HUES6 (cell line): Measurements from ENCODE around the gene MCTP2.

Experiments used
- H3K27ac ChIP-seq: 2 replicates; pipeline ENCODE4 v1.7.0; 2013; ENCODE audit warnings: low read depth, mild to moderate bottlenecking, low read length, inconsistent platforms
- H3K27me3 ChIP-seq: 2 replicates; pipeline ENCODE4 v1.6.1; 2013; ENCODE audit warnings: low read length; ENCODE audit not compliant: control insufficient read depth, insufficient read depth
- H3K36me3 ChIP-seq: 2 replicates; pipeline ENCODE4 v1.6.1; 2013; ENCODE audit warnings: low read length; ENCODE audit not compliant: control insufficient read depth, insufficient read depth
- H3K4me1 ChIP-seq: 2 replicates; pipeline ENCODE4 v1.6.1; 2013; ENCODE audit warnings: low read length; ENCODE audit not compliant: control insufficient read depth, insufficient read depth
- H3K4me3 ChIP-seq: 2 replicates; pipeline ENCODE4 v1.5.1; 2013; ENCODE audit warnings: low read depth, low read length
- H3K9ac ChIP-seq: one replicate; pipeline ENCODE4 v1.6.1; 2013; ENCODE audit warnings: mild to moderate bottlenecking, low read length
- H3K9me3 ChIP-seq: 2 replicates; pipeline ENCODE4 v1.6.1; 2013; ENCODE audit warnings: low read depth, low read length; ENCODE audit not compliant: control insufficient read depth, insufficient read depth

MCTP2 gene

DNA sequence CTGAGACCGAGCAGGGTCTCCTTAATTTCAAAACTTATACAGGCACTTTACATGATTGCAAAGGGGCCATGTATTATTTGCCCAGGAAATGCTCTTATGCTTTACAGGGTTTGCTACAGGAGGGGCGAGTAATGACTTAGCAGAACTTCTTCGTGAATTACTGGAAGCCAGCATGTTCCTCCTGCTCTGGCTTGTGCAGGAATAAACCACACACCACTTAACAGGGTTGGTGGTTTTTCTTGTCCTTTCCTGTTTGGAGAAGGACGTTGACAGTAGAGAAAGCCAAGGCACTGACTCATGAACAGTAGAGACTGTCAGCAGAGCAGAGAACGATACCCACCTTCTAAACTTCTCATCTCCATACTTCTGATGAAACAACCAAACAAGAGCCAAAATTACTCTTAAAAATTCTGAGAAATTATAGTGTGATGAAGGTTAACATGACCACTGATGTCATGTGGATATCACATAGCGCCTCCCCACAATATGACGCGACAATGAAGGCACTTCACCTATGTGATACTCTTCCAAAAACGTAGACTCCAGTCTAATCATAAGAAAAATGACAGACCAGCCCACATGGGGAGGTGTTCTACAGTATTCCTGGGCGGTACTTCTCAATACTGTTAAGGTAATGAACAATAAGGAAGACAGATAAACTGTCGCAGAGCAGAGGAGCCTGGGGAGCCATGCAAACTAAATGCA is 24.7 kb upstream of the MCTP2 start:
- Histone ChIP-seq H3K27me3 (no peaks in the 10 kb centered on the region), H3K27ac (no peak overlapping the region), H3K9me3 (no peaks in the 10 kb centered on the region), H3K4me1 (no peaks in the 10 kb centered on the region), H3K9ac (no peak overlapping the region), H3K36me3 (no peaks in the 10 kb centered on the region), H3K4me3 (no peak overlapping the region)

DNA sequence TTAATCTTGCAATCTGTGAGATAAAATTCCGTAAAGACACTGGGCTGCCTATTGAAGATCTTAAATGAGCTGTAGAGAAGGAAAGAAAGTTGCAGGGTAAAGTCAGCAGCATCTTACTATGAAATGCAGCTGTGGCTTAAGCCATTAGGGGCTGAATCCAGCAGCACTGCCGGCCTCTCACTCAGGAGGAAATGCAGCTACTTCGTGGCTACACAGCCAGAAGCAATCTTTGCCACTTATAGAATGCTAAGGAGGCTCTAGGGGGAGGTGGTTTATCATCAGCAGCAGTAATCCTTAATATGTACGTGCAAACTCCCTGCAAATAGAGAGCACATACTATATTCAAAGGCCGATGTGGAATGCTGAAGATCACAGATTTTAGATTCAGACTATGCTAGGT is 19.1 kb upstream of the MCTP2 start:
- Histone ChIP-seq H3K36me3 (no peaks in the 10 kb centered on the region), H3K27me3 (no peaks in the 10 kb centered on the region), H3K9me3 (no peaks in the 10 kb centered on the region), H3K27ac (no peak overlapping the region), H3K9ac (no peak overlapping the region), H3K4me3 (no peak overlapping the region), H3K4me1 (no peaks in the 10 kb centered on the region)

GRCh38 chr15:94225616-94226015 is 5.7 kb upstream of the MCTP2 start:
- H3K4me1 ChIP-seq = peaks cover 6% of the 10 kb centered on the region; the same call in 1 of the 2 replicates
- H3K9ac ChIP-seq = no peak overlapping the region
- no peaks in the 10 kb centered on the region for H3K36me3 ChIP-seq
- no peak overlapping the region for H3K4me3 ChIP-seq
- peaks cover 14% of the 10 kb centered on the region for H3K27me3 ChIP-seq
- no peak overlapping the region for H3K27ac ChIP-seq
- H3K9me3 ChIP-seq = no peaks in the 10 kb centered on the region

GRCh38 chr15:94228611-94229010 is 2.8 kb upstream of the MCTP2 start:
- Histone ChIP-seq H3K4me3 (no peak overlapping the region), H3K36me3 (no peaks in the 10 kb centered on the region), H3K4me1 (peaks cover 14% of the 10 kb centered on the region), H3K27me3 (peaks cover 42% of the 10 kb centered on the region), H3K9me3 (no peaks in the 10 kb centered on the region), H3K9ac (no peak overlapping the region), H3K27ac (no peak overlapping the region)

DNA sequence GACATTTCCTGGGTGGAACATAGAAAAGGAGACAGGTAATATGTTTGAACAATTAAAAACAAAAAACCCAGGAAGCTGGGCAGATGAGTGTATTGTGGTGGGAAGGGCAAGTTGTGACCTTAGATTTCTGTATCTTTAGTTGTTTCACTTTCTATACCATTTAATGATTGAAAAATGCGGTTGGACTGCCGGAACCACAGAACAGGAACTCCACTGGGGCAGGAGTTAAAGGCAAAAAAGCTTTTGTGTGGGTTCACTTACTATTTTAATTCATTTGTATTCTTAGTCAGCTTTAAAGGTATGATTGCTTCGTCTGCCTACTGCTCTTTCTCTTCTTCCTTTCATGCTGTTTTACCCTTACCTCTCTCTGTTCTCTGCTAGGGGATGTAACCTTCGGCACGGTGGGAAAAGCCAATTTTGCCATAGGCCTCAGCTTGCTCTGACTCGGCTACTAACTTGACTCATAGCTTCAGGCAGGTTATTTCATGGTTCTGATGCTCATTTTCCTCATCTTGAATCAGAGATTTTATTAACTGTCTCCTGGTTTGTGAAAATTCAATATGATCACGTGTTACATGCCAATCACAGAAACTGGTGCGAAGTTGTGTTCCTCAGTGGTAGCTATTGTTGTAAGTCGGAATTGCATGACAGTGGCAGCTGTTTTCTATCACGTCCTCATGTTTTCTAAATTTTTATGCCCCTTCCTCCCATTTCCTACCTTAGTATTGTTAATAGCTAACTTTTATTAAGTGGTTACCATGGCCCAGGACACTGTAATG is 1.6 kb upstream of the MCTP2 start:
- Histone ChIP-seq H3K27ac (no peak overlapping the region), H3K4me3 (no peak overlapping the region), H3K9ac (no peak overlapping the region), H3K4me1 (peaks cover 24% of the 10 kb centered on the region), H3K9me3 (no peaks in the 10 kb centered on the region), H3K36me3 (no peaks in the 10 kb centered on the region), H3K27me3 (peaks cover 47% of the 10 kb centered on the region)

- Histone ChIP-seq H3K9me3 (no peaks in the 10 kb centered on the region), H3K27ac (no peak overlapping the region), H3K4me1 (peaks cover 24% of the 10 kb centered on the region), H3K9ac (peak overlapping the region; percentile 61), H3K36me3 (no peaks in the 10 kb centered on the region), H3K27me3 (peaks cover 47% of the 10 kb centered on the region), H3K4me3 (peak overlapping the region; percentile 77)
These were observed 904 bp upstream of the MCTP2 start for GRCh38 chr15:94230431-94230882.

DNA sequence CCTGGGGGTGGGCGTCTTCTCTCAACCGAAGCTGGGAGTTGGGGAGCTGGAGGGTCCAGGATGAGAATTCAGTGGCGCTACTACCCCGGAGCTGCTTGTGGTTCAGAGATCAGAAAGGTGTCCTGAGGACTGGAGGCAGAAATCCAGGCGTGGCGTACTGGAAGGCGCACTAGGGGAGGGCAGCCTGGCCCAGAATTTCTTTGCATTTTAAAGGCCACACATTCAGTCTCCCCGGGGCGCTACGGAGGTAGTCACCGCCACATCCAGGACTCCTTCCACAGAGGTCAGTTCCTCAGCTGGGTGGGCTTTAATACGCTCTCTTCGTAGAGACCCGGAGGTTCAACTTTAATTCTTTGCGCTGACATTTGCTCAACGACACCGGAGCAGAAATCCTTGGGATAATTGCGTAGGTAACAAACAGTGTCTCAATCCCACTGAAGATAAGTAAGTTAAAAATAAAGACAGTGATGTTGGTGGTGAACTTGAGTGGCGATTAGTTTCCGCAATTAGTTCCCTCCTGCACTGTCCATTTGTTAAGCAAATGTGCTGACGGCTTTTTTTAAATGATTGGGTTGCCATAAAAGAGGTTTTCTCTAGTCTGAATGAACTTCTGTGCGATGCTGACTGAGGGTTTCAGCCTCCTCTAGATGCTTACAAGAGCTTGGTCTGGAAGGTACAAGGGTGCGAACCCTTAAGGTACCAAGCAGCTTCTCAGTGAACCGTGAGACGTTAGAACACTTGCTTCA is 535 bp downstream of the MCTP2 start:
- no peaks in the 10 kb centered on the region for H3K36me3 ChIP-seq
- peaks cover 24% of the 10 kb centered on the region for H3K4me1 ChIP-seq
- no peak overlapping the region for H3K27ac ChIP-seq
- peaks cover 47% of the 10 kb centered on the region for H3K27me3 ChIP-seq
- no peaks in the 10 kb centered on the region for H3K9me3 ChIP-seq
- peak overlapping the region; percentile 52 for H3K9ac ChIP-seq
- H3K4me3 ChIP-seq = peak overlapping the region; percentile 77

- H3K36me3 ChIP-seq = no peaks in the 10 kb centered on the region
- no peaks in the 10 kb centered on the region for H3K9me3 ChIP-seq
- peaks cover 47% of the 10 kb centered on the region for H3K27me3 ChIP-seq
- H3K4me1 ChIP-seq = peaks cover 24% of the 10 kb centered on the region
- no peak overlapping the region for H3K9ac ChIP-seq
- no peak overlapping the region for H3K27ac ChIP-seq
- H3K4me3 ChIP-seq = no peak overlapping the region
These were observed 2.1 kb downstream of the MCTP2 start for GRCh38 chr15:94233441-94233840.

DNA sequence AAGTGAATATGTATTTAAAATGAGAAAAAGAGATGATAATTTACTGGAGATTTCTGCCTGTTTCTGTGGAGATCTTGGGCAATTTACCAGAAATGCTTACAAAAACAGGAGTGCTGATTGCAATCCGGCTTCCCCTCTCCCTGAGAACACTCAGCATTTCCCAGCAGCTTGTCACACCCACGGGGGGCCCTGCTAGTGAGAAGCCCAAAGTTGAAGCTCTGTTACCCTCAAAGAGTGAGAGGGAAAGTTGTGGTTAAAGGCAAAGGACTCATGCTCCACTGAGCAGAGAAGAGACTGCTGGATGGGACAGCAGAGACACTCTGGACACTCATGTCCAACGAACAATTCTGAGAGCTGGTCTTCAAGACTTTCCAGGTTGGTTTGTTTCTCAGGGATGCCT is 2.9 kb downstream of the MCTP2 start:
- H3K4me3 ChIP-seq = no peak overlapping the region
- H3K36me3 ChIP-seq = no peaks in the 10 kb centered on the region
- H3K9me3 ChIP-seq = no peaks in the 10 kb centered on the region
- H3K4me1 ChIP-seq = peaks cover 24% of the 10 kb centered on the region
- peaks cover 45% of the 10 kb centered on the region for H3K27me3 ChIP-seq
- H3K9ac ChIP-seq = no peak overlapping the region
- H3K27ac ChIP-seq = no peak overlapping the region

DNA sequence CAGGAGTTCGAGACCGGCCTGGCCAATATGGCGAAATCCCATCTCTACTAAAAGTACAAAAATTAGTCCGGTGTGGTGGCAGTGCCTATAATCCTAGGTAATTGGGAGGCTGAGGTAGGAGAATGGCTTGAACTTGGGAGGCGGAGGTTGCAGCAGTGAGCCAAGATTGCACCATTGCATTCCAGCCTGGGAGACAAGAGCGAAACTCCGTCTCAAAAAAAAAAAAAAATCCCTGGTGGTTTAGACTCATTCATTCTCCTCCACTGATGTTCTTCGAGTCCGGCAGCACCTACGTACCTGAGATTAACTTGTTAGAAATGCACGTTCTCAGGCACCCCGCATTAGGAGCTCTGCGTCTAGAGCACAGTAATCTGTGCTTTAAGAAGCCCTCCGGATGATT is 3.7 kb downstream of the MCTP2 start:
- H3K9me3 ChIP-seq = no peaks in the 10 kb centered on the region
- H3K27ac ChIP-seq = no peak overlapping the region
- peaks cover 21% of the 10 kb centered on the region for H3K4me1 ChIP-seq
- no peak overlapping the region for H3K4me3 ChIP-seq
- H3K9ac ChIP-seq = no peak overlapping the region
- peaks cover 39% of the 10 kb centered on the region for H3K27me3 ChIP-seq
- H3K36me3 ChIP-seq = no peaks in the 10 kb centered on the region

GRCh38 chr15:94235646-94236045 is 4.3 kb downstream of the MCTP2 start:
- H3K9ac ChIP-seq = no peak overlapping the region
- no peak overlapping the region for H3K4me3 ChIP-seq
- H3K4me1 ChIP-seq = peaks cover 18% of the 10 kb centered on the region
- no peak overlapping the region for H3K27ac ChIP-seq
- no peaks in the 10 kb centered on the region for H3K36me3 ChIP-seq
- H3K27me3 ChIP-seq = peaks cover 33% of the 10 kb centered on the region
- no peaks in the 10 kb centered on the region for H3K9me3 ChIP-seq
